SK-N-SH (cell line): ENCODE results near the gene HIVEP2.

Source experiments
- CTCF ChIP-seq: fragments of 200-600 bp; sonication (generic); IDR thresholded peaks from 2 replicates; pipeline ENCODE4 v1.6.1; 2017; ENCODE audit warnings: antibody characterized with exemption, mild to moderate bottlenecking, moderate library complexity
- MAX ChIP-seq: IDR thresholded peaks from 2 replicates; pipeline ENCODE4 v1.4.0; 2012; ENCODE audit warnings: low read depth
- TCF12 ChIP-seq: IDR thresholded peaks from 2 replicates; pipeline ENCODE4 v1.4.0; 2012

GRCh38 chr6:142761756-142762155 lies 183.2 kb downstream of the HIVEP2 start:
- TF ChIP-seq CTCF: no peak
- TF ChIP-seq TCF12: no peak
- TF ChIP-seq MAX: no peak
